ENCODE measurements around the gene LYRM7. TPM values are rescaled to one million over a fixed set of nuclear protein-coding genes. Genes with fewer than 3 reads are reported as not detected.

LYRM7 gene
- total RNA-seq, 1 experiment from 2014 or later, result 17.3 TPM

DNA sequence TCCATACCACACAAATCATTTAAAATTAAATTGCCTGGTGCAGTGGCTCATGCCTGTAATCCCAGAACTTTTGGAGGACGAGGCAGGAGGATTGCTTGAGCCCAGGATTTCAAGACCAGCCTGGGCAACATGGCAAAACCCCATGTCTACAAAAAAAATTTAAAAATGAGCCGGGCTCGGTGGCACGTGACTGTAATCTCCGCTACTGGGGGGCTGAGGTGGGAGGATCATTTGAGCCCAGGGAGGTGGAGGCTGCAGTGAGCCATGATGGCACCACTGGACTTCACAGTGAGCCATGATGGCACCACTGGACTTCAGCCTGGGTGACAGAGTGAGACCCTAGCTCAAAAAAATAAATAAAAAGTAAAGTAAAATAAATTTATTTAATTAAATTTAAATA, 40.9 kb downstream of the LYRM7 start:
- DNase-seq (ENCODE audit: low spot score), result no peak
- ChIA-PET POLR2A (ENCODE audit: low non-redundant PET) (no interaction called here), CTCF (no interaction called here)

GRCh38 chr5:131212471-131213021, 41.8 kb downstream of the LYRM7 start:
- POLR2A ChIA-PET (ENCODE audit: low non-redundant PET), result no interaction called here
- BruUV-seq (replicated peaks), result no TSS peak
- H3K27ac ChIP-seq (ENCODE audit: low read depth, low read length, poor library complexity, severe bottlenecking), result no peak overlapping the region
- no peaks in the 10 kb centered on the region for H3K9me3 ChIP-seq (ENCODE audit: low read depth, low read length, poor library complexity, severe bottlenecking)
- no peaks in the 10 kb centered on the region for H3K4me1 ChIP-seq (ENCODE audit: insufficient read depth, low read length, poor library complexity, severe bottlenecking)
- intact Hi-C loops (cut with micrococcal nuclease; ENCODE audit: unreplicated experiment), result no loop called here
- no peak overlapping the region for H3K4me3 ChIP-seq (ENCODE audit: low read depth, low read length, poor library complexity, severe bottlenecking)
- TF ChIP-seq CTCF (conservative IDR thresholded peaks at IDR 0.05; ENCODE audit: low read depth, low read length) (no peak), EZH2 (IDR thresholded peaks at IDR 0.05; ENCODE audit: borderline replicate concordance, low read depth, low read length, poor library complexity, severe bottlenecking) (no peak)
- no peaks in the 10 kb centered on the region for H3K27me3 ChIP-seq (replicated peaks; ENCODE audit: insufficient read depth, low read depth, low read length, poor library complexity)
- CTCF ChIA-PET, result no interaction called here
- no peak for DNase-seq (ENCODE audit: low spot score)
- H3K36me3 ChIP-seq (ENCODE audit: insufficient read depth, low read length, poor library complexity, severe bottlenecking), result no peaks in the 10 kb centered on the region

More for the DNA sequence above, 40.9 kb downstream of the LYRM7 start:
- Histone ChIP-seq H3K27me3 (replicated peaks; ENCODE audit: insufficient read depth, low read depth, low read length, poor library complexity) (no peaks in the 10 kb centered on the region), H3K9me3 (ENCODE audit: low read depth, low read length, poor library complexity, severe bottlenecking) (no peaks in the 10 kb centered on the region), H3K36me3 (ENCODE audit: insufficient read depth, low read length, poor library complexity, severe bottlenecking) (no peaks in the 10 kb centered on the region), H3K27ac (ENCODE audit: low read depth, low read length, poor library complexity, severe bottlenecking) (no peak overlapping the region), H3K4me3 (ENCODE audit: low read depth, low read length, poor library complexity, severe bottlenecking) (no peak overlapping the region), H3K4me1 (ENCODE audit: insufficient read depth, low read length, poor library complexity, severe bottlenecking) (no peaks in the 10 kb centered on the region)
- no TSS peak for BruUV-seq (replicated peaks)
- intact Hi-C loops (cut with micrococcal nuclease; ENCODE audit: unreplicated experiment), result no loop called here
- TF ChIP-seq EZH2 (IDR thresholded peaks at IDR 0.05; ENCODE audit: borderline replicate concordance, low read depth, low read length, poor library complexity, severe bottlenecking), result no peak

DNA sequence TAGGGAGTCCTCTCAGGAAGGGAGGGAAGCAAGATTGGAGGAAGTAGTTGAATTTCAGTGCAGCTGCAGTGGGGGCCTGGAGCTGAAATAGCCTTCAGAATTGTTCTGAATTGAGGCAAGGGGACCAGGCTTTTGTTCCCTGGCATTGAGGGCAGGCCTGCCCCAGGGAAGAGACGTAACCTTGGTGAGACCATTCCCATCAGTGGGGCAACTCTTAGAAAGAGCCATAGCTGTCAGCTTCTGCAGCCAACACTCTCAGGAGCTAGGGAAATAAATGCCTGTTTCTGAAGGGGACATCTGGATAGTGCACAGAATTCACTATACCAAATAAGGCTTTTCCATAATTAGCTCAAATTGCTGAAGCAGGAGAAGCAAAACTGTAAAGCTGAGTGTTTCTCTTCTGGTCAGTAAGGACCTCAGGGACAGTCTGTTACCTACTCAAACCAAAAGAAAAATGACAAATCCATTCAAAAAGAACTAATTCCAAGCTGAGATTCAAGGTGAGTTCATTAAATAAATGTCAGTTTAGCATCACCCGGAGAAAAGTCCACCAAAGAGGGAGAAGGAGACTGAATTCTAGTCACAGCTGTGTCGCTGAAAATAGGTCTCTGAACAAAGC, 44.0 kb downstream of the LYRM7 start:
- H3K4me3 ChIP-seq (ENCODE audit: low read depth, low read length, poor library complexity, severe bottlenecking), result no peak overlapping the region
- CTCF ChIA-PET, result no interaction called here
- H3K27me3 ChIP-seq (replicated peaks; ENCODE audit: insufficient read depth, low read depth, low read length, poor library complexity), result no peaks in the 10 kb centered on the region
- no peaks in the 10 kb centered on the region for H3K36me3 ChIP-seq (ENCODE audit: insufficient read depth, low read length, poor library complexity, severe bottlenecking)
- no peaks in the 10 kb centered on the region for H3K4me1 ChIP-seq (ENCODE audit: insufficient read depth, low read length, poor library complexity, severe bottlenecking)
- DNase-seq (ENCODE audit: low spot score), result no peak
- POLR2A ChIA-PET (ENCODE audit: low non-redundant PET), result interaction anchor here (0.6 kb wide), 1 partner anchor 436 kb away, joined by 4 read pairs; no protein-coding TSS in a partner anchor
- TF ChIP-seq EZH2 (IDR thresholded peaks at IDR 0.05; ENCODE audit: borderline replicate concordance, low read depth, low read length, poor library complexity, severe bottlenecking) (no peak), CTCF (conservative IDR thresholded peaks at IDR 0.05; ENCODE audit: low read depth, low read length) (no peak)
- intact Hi-C loops (cut with micrococcal nuclease; ENCODE audit: unreplicated experiment), result no loop called here
- H3K9me3 ChIP-seq (ENCODE audit: low read depth, low read length, poor library complexity, severe bottlenecking), result no peaks in the 10 kb centered on the region
- BruUV-seq (replicated peaks), result no TSS peak
- no peak overlapping the region for H3K27ac ChIP-seq (ENCODE audit: low read depth, low read length, poor library complexity, severe bottlenecking)

DNA sequence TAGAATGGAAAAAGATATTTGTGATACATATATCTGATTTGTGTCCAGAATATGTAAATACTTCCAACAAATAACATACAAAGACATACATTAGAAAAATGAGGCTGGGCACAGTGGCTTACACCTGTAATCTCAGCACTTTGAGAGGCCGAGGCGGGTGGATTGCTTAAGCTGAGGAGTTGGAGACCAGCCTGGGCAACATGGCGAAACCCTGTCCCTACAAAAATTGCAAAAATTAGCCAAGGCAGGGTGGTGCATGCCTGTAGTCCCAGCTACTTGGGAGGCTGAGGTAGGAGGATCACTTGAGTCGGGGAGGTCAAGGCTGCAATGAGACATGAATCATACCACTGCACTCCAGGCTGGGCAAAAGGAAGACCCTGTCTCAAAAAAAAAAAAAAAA, 47.0 kb downstream of the LYRM7 start:
- Histone ChIP-seq H3K27me3 (replicated peaks; ENCODE audit: insufficient read depth, low read depth, low read length, poor library complexity) (no peaks in the 10 kb centered on the region), H3K36me3 (ENCODE audit: insufficient read depth, low read length, poor library complexity, severe bottlenecking) (no peaks in the 10 kb centered on the region), H3K4me1 (ENCODE audit: insufficient read depth, low read length, poor library complexity, severe bottlenecking) (no peaks in the 10 kb centered on the region), H3K27ac (ENCODE audit: low read depth, low read length, poor library complexity, severe bottlenecking) (no peak overlapping the region), H3K9me3 (ENCODE audit: low read depth, low read length, poor library complexity, severe bottlenecking) (no peaks in the 10 kb centered on the region), H3K4me3 (ENCODE audit: low read depth, low read length, poor library complexity, severe bottlenecking) (no peak overlapping the region)
- intact Hi-C loops (cut with micrococcal nuclease; ENCODE audit: unreplicated experiment), result no loop called here
- POLR2A ChIA-PET (ENCODE audit: low non-redundant PET), result no interaction called here
- no peak for DNase-seq (ENCODE audit: low spot score)
- no TSS peak for BruUV-seq (replicated peaks)
- no peak for TF ChIP-seq EZH2 (IDR thresholded peaks at IDR 0.05; ENCODE audit: borderline replicate concordance, low read depth, low read length, poor library complexity, severe bottlenecking)
- no peak for TF ChIP-seq CTCF (conservative IDR thresholded peaks at IDR 0.05; ENCODE audit: low read depth, low read length)
- CTCF ChIA-PET, result no interaction called here

All from A673 (cell line).